Hippocampal formation (tissue), 2 donors: ENCODE data around the gene MDH1B.
"Not testable (repeated sequence)": the region's sequence is repeated elsewhere in the genome, so short reads cannot be mapped to it uniquely, and the experiment has no call there.

Experiments used
- DNase-seq, 2 donors: peaks; one replicate each; lab custom pipeline; 2025; lab: John Stamatoyannopoulos, UW

Gene MDH1B

GRCh38 chr2:206766057-206766930 lies 1.2 kb upstream of the MDH1B start:
- no peak for DNase-seq

DNA sequence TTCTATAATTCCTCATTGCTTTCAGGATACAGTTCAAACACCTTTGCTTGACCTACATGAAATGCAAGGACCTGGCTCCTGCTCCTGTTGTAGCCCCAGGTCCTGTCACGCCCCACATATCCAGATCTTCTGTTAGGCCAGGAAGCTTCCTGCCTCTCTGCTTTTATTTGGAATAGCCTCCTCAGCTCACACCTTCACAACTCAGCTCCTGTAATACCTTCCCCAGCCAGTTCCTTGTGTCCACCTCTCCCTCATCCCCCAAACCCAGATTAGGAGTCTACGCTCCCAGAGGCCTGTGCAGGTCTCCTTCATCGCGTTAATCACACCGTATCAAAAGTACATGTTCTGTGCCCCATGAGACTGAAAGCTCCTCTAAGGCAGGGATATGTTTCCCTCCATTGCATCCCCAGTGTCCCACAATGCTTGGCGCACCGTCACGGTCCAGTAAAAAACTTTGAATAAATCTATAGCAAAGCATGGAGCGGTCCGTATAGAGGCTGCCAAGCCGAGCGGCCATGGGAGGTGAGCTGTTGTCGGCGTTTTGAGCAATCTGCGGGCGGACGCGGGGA lies 371 bp downstream of the MDH1B start:
- DNase-seq, result no peak

DNA sequence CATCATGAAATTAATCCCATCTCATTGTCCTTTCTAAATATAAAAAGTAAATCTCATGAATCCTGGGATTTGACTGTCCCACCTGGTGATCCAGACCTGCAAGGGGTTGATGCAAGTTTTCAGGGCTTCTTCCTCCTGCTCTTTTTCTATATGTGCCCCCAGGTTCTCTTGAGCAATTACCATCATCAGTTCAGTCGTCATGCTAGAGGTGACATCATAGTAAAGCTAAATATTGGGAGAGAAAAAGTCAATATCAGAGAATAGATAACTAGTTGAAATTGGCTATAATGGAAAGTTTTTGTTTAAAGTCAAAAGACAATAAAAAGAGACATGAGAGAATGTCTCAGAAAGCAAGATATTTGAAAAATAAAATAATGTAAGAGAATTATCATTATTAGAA lies 8.3 kb downstream of the MDH1B start:
- DNase-seq, result no peak

- no peak for DNase-seq
These were observed 24.3 kb downstream of the MDH1B start for GRCh38 chr2:206740800-206741199.

DNA sequence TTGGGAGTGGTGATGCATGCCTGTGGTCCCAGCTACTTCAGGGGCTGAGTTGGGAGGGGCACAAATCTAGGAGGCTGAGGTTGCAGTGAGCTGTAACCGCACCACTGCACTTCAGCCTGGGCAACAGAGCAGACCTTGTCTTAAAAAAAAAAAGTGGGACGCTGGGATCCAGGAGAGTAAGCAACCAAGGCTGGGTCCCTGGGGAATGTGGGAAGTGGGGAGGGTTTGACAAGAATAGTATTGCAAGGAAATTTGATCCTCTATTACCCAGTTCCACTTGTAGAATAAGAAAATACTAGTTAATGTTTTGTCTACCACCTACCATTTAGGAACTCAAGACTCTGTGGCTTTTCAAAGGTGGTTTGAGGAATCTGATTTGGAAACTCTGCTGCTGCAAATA lies 25.9 kb downstream of the MDH1B start:
- no peak for DNase-seq

GRCh38 chr2:206736935-206737334 lies 28.2 kb downstream of the MDH1B start:
- DNase-seq, result no peak

DNA sequence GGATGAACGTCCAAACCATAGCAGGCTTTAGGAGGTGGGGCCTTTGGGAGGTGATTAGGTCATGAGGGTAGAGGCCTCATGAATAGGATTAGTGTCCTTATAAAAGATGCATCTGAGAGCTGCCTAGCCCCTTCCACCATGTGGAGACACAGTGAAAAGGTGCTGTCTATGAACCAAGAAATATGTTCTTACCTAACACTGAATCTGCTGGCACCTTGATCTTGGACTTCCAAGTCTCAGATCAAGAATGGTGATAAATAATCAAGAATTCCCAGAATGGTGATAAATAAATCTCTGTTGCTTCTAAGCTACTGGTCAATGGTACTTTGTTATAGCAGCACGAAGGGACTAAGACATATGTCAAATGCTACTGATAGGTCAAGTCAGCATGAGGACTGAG lies 31.8 kb downstream of the MDH1B start:
- DNase-seq, result no peak

DNA sequence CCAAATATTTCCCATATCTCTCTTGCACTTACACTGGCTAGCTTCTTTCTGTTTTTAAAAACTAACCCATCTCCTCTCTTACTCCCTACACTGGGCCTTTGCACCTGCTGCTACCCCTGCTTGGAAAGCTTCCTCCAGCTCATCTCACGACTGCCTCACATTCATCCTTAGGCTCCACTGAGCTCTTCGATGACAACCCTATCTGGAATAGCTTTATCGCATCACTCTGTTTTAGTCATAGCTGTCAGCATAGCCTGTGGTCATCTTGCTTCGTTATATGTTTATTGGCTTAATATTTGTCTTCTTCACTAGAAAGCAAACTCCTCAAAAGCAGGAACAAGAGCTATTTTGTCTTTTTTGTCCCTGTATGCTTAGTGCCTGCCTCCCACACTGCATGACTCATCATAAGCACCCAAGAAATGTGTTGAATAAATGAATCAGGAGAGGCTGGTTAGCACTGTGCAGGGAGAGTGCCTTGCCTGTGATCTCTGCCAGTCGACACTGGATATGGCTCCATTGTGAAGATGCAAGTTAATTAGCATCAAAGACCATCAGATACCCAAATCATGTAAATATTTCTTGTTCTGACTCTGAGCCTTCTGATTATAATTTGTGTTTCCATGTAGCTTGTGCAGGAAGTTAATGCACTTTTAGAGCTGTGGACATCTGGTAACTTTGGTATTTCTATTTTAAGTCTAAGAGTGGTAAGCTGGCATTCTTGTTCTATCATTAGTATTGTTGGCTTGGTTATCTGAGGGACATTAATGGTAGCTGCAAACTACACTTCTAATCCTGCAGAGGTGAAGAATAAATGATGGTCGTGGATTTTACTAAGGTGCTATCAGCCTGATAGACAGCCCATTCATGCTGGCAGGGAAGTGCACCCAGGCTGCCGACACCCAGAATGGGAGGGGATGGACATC lies 36.6 kb downstream of the MDH1B start:
- peak in 1 of 2 donors; percentile 23 for DNase-seq

DNA sequence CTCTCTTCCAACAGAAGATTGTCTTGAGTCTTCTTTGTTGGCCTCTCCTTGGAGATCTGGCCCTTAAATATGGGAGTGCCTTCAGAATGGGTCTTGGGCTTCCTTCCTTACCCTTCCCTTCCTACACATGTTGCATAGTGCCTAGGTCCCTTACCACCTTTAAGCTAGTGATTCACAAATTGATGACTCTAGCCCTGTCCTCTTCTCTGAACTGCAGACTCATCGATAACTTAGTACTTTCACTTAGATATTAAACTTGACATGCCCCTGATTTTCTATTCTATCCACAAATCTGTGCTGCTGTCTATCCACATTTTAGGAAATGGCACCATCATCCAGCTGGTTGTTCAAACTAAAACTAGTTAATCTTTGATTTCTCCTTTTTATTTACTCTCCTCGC lies 37.8 kb downstream of the MDH1B start:
- DNase-seq, result no peak

- no peak for DNase-seq
These were observed 41.8 kb downstream of the MDH1B start for GRCh38 chr2:206723288-206723687.

GRCh38 chr2:206721256-206721920 lies 43.7 kb downstream of the MDH1B start:
- no peak for DNase-seq

DNA sequence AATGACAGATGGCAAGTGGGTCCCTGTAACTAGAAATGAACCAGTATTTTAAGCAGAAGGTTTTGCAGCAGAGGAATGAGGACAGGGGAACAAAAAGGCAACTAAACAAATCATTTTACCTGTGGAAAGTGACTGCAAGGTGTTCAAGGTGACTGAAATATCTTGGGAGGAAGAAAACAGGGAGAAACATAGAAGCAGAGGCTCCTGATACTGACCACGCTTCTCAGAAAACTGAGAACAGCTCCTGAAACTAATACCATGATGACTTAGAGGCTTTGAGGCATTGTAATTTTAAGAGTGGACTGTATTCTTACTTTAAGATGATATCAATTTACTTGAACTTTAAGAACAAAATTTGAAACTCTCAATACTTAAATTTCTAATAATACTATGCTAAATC lies 46.8 kb downstream of the MDH1B start, which contains the start of gene DYTN:
DYTN (minus strand) TSS at position 101 of the 400 bp plus-strand sequence. CDS start 117 bp downstream, outside the sequence.
- DNase-seq, result no peak

DNA sequence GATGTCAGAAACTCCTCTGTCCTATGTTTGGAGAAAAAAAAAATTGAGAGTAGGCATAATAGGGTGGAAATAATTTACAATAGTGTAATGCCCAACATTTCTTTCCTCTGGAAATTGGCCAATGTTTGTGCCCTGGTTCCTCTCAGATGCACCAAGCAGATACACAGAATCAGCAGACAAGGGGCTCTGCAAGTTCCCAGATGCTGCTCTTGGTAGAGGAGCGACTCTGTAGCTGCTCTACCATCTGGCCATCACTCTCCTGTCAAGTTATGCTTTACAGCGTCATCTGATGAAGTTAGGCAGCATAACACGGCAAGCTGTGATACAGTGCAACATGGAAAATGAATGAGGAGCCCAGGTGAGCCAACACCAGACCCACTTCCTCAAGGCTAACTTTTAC lies 48.5 kb downstream of the MDH1B start:
- DNase-seq, result no peak

- DNase-seq, result not testable (repeated sequence)
These were observed 49.9 kb downstream of the MDH1B start for GRCh38 chr2:206715183-206715582.

DNA sequence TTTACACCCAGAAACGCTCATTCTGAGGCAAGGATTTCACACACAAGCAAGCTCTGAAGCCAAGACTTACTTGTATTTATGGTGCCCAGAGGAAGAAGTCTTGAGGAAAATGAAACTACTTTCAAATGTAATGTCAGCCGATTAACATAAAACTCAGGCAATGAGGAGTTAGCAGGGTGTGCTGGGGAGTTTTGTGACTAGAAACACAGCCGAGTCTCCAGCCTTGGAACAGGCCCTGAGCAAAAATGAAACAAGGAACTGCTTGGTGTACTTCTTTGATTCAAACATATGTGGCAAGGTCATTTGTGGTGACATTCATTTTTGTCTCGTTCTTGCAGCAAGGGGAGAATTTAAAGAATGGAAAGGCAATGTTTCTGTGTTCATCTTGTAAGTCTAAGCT lies 51.4 kb downstream of the MDH1B start:
- no peak for DNase-seq

- no peak for DNase-seq
These were observed 56.8 kb downstream of the MDH1B start for GRCh38 chr2:206708286-206708685.

DNA sequence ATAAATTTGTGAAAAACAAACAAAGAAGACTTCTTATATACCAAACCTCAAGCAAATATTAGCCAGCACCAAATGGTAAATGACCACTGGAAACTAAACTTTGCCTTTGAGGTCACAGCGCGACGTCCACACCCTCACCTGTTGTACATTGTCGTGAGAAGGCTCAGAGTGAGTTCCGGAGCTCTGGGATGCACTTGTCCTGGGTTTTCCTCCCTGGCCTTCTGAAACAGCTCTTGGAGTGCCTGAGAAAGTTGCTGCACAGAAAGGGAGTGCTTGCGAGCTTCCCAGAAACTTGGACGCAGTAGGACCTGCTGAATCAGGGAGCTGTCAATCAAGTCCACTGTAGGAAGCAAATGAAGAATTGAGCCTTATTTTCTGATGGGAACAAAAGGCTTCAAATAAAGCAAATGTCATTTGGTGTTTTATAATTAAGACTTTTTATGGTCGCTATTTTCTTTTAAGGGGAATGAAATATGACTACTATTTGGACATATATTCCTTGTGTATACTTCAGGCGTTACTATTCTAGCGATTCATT lies 57.9 kb downstream of the MDH1B start:
- no peak for DNase-seq

GRCh38 chr2:206701952-206702605 lies 63.0 kb downstream of the MDH1B start:
- no peak for DNase-seq

DNA sequence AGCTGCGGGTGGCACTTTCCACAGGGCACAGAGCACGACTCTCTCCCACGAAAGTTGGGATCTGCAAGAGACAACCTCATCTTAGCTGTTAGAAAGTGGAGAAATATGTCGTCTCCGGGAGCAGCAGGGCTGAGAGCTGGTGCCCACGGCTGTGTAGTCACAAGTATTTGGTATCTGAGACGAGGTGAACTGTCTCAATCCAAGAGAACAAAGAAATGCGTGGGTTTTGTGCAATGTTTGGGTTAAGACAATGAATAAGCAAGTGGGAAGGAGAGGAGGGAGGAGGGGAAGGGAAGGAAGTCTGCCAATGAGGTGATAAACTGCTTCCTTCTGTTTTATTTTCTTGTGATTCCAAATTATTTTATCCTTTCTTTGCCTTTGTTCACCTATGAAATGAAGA lies 65.0 kb downstream of the MDH1B start:
- no peak for DNase-seq

DNA sequence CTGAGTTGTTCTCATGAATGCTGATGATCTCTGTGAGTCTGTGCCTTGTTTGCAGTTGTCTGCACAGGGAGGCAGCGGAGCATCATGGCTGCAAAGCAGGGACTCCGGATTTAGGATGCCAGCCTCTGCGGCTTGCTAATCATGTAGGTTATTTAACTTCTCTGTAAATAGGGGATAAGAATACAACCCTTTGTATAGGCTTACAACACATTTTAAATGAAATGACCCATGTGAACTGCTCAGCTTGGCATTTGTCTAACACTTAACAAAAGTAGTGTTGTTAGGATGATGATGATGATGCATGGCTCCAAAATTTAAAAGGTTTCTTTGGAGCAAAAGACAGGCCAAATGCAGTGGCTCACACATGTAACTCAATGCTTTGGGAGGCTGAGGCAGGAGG lies 66.3 kb downstream of the MDH1B start:
- no peak for DNase-seq

- no peak for DNase-seq
These were observed 68.2 kb downstream of the MDH1B start for GRCh38 chr2:206696910-206697309.
